Liver (tissue), 3 donors: ENCODE results near the gene C1orf52.

ENCODE experiments used
- GABPA ChIP-seq, 2 donors: IDR thresholded peaks in 1 of 2; conservative IDR thresholded peaks in 1 of 2; 2 replicates each; pipeline ENCODE4 v1.6.1; 2016; ENCODE audit warnings: antibody characterized with exemption in 2 of 2, mild to moderate bottlenecking in 1 of 2, moderate library complexity in 1 of 2
- RXRA ChIP-seq, 2 donors: IDR thresholded peaks; 2 replicates each; pipeline ENCODE4 v1.6.1; 2017 to 2018; ENCODE audit warnings: antibody characterized with exemption in 2 of 2, mild to moderate bottlenecking in 1 of 2
- TAF1 ChIP-seq: conservative IDR thresholded peaks from 2 replicates; pipeline ENCODE4 v1.6.1; 2016; ENCODE audit warnings: antibody characterized with exemption, mild to moderate bottlenecking
- TF ChIP-seq, protein P1 (sequence below): fragments of 150-350 bp; IDR thresholded peaks from 2 replicates; pipeline ENCODE4 v1.5.1; 2017; ENCODE audit warnings: improper control_type of control experiment, low read depth, low read length; ENCODE audit not compliant: missing input control
- TF ChIP-seq, protein P2 (sequence below): IDR thresholded peaks from 2 replicates; pipeline ENCODE4 v1.6.1; 2016; ENCODE audit warnings: antibody characterized with exemption, mild to moderate bottlenecking
- TF ChIP-seq, protein P3 (sequence below): IDR thresholded peaks from 2 replicates; pipeline ENCODE4 v1.6.1; 2016; ENCODE audit warnings: antibody characterized with exemption
- TF ChIP-seq, protein P4 (sequence below): IDR thresholded peaks from 2 replicates; pipeline ENCODE4 v1.6.1; 2016; ENCODE audit warnings: antibody characterized with exemption
- TF ChIP-seq, protein P5 (sequence below): IDR thresholded peaks from 2 replicates; pipeline ENCODE4 v1.6.1; 2016; ENCODE audit warnings: antibody characterized with exemption
- donor health status: healthy.
- donor health status: healthy.

DNA sequence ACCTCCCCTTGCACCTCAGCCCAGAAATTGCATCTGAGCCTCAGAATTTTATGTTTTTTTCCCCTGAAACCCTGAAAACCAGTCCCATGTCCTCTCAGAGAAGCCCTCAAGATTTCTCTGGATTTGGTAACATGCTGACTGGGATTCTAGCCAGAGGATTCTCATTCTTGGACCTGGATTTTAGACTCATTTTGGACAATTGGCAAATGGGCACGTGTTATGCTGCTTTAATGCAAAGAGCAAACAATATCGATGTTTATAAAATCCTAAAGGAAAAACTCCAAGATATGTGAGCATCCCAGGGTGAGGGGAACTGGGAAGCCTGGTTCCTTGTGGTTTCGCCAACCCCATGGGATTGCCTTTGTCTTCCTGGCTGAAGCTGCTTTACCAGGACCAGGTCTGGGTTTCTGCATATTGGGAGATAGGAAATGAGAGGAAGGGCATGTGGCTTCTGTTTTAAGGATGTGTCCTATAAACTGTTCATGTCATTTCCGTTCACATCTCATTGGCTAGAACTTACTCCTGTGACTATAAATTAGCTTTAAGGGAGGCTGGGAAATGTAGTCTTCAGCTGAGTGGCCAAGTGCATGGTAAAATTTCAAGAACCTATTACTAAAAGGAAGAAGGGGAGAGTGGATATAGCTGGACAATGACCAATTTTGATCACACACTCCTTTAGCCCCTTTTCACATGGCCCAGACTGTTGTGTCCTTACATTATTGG, 44.1 kb upstream of the C1orf52 start:
- TF ChIP-seq, protein P1, sequence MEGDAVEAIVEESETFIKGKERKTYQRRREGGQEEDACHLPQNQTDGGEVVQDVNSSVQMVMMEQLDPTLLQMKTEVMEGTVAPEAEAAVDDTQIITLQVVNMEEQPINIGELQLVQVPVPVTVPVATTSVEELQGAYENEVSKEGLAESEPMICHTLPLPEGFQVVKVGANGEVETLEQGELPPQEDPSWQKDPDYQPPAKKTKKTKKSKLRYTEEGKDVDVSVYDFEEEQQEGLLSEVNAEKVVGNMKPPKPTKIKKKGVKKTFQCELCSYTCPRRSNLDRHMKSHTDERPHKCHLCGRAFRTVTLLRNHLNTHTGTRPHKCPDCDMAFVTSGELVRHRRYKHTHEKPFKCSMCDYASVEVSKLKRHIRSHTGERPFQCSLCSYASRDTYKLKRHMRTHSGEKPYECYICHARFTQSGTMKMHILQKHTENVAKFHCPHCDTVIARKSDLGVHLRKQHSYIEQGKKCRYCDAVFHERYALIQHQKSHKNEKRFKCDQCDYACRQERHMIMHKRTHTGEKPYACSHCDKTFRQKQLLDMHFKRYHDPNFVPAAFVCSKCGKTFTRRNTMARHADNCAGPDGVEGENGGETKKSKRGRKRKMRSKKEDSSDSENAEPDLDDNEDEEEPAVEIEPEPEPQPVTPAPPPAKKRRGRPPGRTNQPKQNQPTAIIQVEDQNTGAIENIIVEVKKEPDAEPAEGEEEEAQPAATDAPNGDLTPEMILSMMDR, result no peak
- TF ChIP-seq TAF1 (no peak), GABPA (IDR thresholded peaks at IDR 0.05 in 1 of 2, conservative IDR thresholded peaks at IDR 0.05 in 1 of 2) (no peak), RXRA (IDR thresholded peaks at IDR 0.05) (no peak)
- TF ChIP-seq, protein P2, sequence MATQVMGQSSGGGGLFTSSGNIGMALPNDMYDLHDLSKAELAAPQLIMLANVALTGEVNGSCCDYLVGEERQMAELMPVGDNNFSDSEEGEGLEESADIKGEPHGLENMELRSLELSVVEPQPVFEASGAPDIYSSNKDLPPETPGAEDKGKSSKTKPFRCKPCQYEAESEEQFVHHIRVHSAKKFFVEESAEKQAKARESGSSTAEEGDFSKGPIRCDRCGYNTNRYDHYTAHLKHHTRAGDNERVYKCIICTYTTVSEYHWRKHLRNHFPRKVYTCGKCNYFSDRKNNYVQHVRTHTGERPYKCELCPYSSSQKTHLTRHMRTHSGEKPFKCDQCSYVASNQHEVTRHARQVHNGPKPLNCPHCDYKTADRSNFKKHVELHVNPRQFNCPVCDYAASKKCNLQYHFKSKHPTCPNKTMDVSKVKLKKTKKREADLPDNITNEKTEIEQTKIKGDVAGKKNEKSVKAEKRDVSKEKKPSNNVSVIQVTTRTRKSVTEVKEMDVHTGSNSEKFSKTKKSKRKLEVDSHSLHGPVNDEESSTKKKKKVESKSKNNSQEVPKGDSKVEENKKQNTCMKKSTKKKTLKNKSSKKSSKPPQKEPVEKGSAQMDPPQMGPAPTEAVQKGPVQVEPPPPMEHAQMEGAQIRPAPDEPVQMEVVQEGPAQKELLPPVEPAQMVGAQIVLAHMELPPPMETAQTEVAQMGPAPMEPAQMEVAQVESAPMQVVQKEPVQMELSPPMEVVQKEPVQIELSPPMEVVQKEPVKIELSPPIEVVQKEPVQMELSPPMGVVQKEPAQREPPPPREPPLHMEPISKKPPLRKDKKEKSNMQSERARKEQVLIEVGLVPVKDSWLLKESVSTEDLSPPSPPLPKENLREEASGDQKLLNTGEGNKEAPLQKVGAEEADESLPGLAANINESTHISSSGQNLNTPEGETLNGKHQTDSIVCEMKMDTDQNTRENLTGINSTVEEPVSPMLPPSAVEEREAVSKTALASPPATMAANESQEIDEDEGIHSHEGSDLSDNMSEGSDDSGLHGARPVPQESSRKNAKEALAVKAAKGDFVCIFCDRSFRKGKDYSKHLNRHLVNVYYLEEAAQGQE, result no peak
- TF ChIP-seq, protein P3, sequence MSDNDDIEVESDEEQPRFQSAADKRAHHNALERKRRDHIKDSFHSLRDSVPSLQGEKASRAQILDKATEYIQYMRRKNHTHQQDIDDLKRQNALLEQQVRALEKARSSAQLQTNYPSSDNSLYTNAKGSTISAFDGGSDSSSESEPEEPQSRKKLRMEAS, result no peak
- TF ChIP-seq, protein P4, sequence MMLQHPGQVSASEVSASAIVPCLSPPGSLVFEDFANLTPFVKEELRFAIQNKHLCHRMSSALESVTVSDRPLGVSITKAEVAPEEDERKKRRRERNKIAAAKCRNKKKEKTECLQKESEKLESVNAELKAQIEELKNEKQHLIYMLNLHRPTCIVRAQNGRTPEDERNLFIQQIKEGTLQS, result no peak
- TF ChIP-seq, protein P5, sequence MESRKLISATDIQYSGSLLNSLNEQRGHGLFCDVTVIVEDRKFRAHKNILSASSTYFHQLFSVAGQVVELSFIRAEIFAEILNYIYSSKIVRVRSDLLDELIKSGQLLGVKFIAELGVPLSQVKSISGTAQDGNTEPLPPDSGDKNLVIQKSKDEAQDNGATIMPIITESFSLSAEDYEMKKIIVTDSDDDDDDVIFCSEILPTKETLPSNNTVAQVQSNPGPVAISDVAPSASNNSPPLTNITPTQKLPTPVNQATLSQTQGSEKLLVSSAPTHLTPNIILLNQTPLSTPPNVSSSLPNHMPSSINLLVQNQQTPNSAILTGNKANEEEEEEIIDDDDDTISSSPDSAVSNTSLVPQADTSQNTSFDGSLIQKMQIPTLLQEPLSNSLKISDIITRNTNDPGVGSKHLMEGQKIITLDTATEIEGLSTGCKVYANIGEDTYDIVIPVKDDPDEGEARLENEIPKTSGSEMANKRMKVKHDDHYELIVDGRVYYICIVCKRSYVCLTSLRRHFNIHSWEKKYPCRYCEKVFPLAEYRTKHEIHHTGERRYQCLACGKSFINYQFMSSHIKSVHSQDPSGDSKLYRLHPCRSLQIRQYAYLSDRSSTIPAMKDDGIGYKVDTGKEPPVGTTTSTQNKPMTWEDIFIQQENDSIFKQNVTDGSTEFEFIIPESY, result no peak
